Measurements from ENCODE around the gene USP5. TPM values are rescaled to one million over a fixed set of nuclear protein-coding genes. Genes with fewer than 3 reads are reported as not detected.

Gene USP5
- polyA plus RNA-seq, 1 donor from 2014 or later = 130 TPM

DNA sequence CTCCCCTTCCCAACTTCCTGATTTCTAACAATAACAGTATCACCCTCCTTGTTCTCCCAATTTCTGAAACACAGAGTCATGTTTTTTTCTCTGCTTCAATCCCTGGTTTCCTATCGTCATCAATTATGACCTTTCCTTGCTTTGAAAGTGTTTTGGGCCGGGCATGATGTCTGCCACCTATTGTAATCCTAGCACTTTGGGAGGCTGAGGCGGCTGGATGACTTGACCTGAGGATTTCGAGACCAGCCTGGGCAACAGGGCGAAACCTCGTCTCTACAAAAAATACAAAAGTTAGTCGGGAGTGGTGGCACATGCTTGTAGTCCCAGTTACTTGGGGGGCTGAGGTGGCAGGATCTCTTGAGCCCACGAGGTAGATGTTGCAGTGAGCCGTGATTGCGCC lies 42.9 kb upstream of the USP5 start:
- Histone ChIP-seq H3K27me3 (ENCODE audit: insufficient read depth, low read depth, low read length) (no peaks in the 10 kb centered on the region), H3K79me2 (replicated peaks; ENCODE audit: insufficient read depth, low read length) (no peaks in the 10 kb centered on the region), H3F3A (ENCODE audit: insufficient read depth, low read length, poor library complexity, severe bottlenecking) (no peaks in the 10 kb centered on the region), H3K36me3 (ENCODE audit: insufficient read depth, low read length) (no peaks in the 10 kb centered on the region), H3K9me3 (ENCODE audit: low read length) (no peaks in the 10 kb centered on the region), H3K9ac (ENCODE audit: low read length) (no peak overlapping the region), H3K9me2 (ENCODE audit: insufficient read depth, low read length) (no peaks in the 10 kb centered on the region), H3K4me3 (ENCODE audit: low read length) (no peak overlapping the region), H4K20me1 (ENCODE audit: insufficient read depth) (no peaks in the 10 kb centered on the region), H2AFZ (ENCODE audit: low read depth, low read length) (no peak overlapping the region), H3K27ac (ENCODE audit: low read length) (no peak overlapping the region), H3K4me2 (ENCODE audit: low read length) (no peak overlapping the region)
- no peak for TF ChIP-seq POLR2AphosphoS5 (IDR thresholded peaks at IDR 0.05)
- TF ChIP-seq EZH2 (IDR thresholded peaks at IDR 0.05; ENCODE audit: borderline replicate concordance, insufficient read depth, low read length, poor library complexity, severe bottlenecking) = no peak
- no peak for TF ChIP-seq TAF1 (IDR thresholded peaks at IDR 0.05; ENCODE audit: low read depth)
- TF ChIP-seq, protein P1, sequence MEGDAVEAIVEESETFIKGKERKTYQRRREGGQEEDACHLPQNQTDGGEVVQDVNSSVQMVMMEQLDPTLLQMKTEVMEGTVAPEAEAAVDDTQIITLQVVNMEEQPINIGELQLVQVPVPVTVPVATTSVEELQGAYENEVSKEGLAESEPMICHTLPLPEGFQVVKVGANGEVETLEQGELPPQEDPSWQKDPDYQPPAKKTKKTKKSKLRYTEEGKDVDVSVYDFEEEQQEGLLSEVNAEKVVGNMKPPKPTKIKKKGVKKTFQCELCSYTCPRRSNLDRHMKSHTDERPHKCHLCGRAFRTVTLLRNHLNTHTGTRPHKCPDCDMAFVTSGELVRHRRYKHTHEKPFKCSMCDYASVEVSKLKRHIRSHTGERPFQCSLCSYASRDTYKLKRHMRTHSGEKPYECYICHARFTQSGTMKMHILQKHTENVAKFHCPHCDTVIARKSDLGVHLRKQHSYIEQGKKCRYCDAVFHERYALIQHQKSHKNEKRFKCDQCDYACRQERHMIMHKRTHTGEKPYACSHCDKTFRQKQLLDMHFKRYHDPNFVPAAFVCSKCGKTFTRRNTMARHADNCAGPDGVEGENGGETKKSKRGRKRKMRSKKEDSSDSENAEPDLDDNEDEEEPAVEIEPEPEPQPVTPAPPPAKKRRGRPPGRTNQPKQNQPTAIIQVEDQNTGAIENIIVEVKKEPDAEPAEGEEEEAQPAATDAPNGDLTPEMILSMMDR (IDR thresholded peaks at IDR 0.05; ENCODE audit: poor library complexity, severe bottlenecking) = no peak
- TF ChIP-seq RAD21 (conservative IDR thresholded peaks at IDR 0.05) = no peak
- TF ChIP-seq MXI1 (conservative IDR thresholded peaks at IDR 0.05; ENCODE audit: poor library complexity, severe bottlenecking) = no peak
- TF ChIP-seq EP300 (conservative IDR thresholded peaks at IDR 0.05; ENCODE audit: poor library complexity, severe bottlenecking) = no peak
- TF ChIP-seq, protein P2, sequence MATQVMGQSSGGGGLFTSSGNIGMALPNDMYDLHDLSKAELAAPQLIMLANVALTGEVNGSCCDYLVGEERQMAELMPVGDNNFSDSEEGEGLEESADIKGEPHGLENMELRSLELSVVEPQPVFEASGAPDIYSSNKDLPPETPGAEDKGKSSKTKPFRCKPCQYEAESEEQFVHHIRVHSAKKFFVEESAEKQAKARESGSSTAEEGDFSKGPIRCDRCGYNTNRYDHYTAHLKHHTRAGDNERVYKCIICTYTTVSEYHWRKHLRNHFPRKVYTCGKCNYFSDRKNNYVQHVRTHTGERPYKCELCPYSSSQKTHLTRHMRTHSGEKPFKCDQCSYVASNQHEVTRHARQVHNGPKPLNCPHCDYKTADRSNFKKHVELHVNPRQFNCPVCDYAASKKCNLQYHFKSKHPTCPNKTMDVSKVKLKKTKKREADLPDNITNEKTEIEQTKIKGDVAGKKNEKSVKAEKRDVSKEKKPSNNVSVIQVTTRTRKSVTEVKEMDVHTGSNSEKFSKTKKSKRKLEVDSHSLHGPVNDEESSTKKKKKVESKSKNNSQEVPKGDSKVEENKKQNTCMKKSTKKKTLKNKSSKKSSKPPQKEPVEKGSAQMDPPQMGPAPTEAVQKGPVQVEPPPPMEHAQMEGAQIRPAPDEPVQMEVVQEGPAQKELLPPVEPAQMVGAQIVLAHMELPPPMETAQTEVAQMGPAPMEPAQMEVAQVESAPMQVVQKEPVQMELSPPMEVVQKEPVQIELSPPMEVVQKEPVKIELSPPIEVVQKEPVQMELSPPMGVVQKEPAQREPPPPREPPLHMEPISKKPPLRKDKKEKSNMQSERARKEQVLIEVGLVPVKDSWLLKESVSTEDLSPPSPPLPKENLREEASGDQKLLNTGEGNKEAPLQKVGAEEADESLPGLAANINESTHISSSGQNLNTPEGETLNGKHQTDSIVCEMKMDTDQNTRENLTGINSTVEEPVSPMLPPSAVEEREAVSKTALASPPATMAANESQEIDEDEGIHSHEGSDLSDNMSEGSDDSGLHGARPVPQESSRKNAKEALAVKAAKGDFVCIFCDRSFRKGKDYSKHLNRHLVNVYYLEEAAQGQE (IDR thresholded peaks at IDR 0.05; ENCODE audit: borderline replicate concordance) = no peak
- no peak for TF ChIP-seq SMC3 (conservative IDR thresholded peaks at IDR 0.05; ENCODE audit: poor library complexity)

DNA sequence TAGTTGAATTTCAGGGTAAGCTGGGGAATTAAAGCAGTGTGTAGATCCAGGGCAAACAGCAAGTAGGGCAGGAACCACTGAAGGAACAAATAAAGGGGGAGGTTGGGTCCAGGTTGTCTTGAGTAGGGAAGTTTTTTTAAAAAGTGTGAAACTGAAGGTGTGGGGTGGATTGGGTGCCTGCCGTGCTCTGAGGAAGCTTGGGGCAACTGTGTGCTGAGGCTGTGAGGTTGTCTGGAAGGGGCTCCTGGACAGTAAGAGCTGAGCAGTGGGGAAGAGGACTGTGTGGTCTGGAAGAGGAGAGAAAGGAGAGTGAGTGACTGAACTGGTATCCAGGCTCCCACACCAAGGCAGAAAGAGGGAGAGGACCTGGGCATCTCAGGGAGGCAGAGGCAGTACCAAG lies 41.2 kb upstream of the USP5 start:
- H3K9me2 ChIP-seq (ENCODE audit: insufficient read depth, low read length) = no peaks in the 10 kb centered on the region
- no peak overlapping the region for H2AFZ ChIP-seq (ENCODE audit: low read depth, low read length)
- H3K9me3 ChIP-seq (ENCODE audit: low read length) = no peaks in the 10 kb centered on the region
- H3K79me2 ChIP-seq (replicated peaks; ENCODE audit: insufficient read depth, low read length) = no peaks in the 10 kb centered on the region
- TF ChIP-seq TAF1 (IDR thresholded peaks at IDR 0.05; ENCODE audit: low read depth) (no peak), POLR2AphosphoS5 (IDR thresholded peaks at IDR 0.05) (no peak), EP300 (conservative IDR thresholded peaks at IDR 0.05; ENCODE audit: poor library complexity, severe bottlenecking) (no peak), MXI1 (conservative IDR thresholded peaks at IDR 0.05; ENCODE audit: poor library complexity, severe bottlenecking) (no peak)
- H3F3A ChIP-seq (ENCODE audit: insufficient read depth, low read length, poor library complexity, severe bottlenecking) = no peaks in the 10 kb centered on the region
- H3K4me3 ChIP-seq (ENCODE audit: low read length) = no peak overlapping the region
- H4K20me1 ChIP-seq (ENCODE audit: insufficient read depth) = no peaks in the 10 kb centered on the region
- no peaks in the 10 kb centered on the region for H3K36me3 ChIP-seq (ENCODE audit: insufficient read depth, low read length)
- no peak overlapping the region for H3K4me2 ChIP-seq (ENCODE audit: low read length)
- no peak overlapping the region for H3K27ac ChIP-seq (ENCODE audit: low read length)
- H3K9ac ChIP-seq (ENCODE audit: low read length) = no peak overlapping the region
- H3K27me3 ChIP-seq (ENCODE audit: insufficient read depth, low read depth, low read length) = no peaks in the 10 kb centered on the region
